GM21447 (cell line): ENCODE measurements around the gene MEGF8.

Experiments
- ATAC-seq: cut with Tn5 transposase; IDR thresholded peaks from one replicate; pipeline ENCODE4 v1.9.1; 2021; ENCODE audit not compliant: unreplicated experiment

The MEGF8 gene

DNA sequence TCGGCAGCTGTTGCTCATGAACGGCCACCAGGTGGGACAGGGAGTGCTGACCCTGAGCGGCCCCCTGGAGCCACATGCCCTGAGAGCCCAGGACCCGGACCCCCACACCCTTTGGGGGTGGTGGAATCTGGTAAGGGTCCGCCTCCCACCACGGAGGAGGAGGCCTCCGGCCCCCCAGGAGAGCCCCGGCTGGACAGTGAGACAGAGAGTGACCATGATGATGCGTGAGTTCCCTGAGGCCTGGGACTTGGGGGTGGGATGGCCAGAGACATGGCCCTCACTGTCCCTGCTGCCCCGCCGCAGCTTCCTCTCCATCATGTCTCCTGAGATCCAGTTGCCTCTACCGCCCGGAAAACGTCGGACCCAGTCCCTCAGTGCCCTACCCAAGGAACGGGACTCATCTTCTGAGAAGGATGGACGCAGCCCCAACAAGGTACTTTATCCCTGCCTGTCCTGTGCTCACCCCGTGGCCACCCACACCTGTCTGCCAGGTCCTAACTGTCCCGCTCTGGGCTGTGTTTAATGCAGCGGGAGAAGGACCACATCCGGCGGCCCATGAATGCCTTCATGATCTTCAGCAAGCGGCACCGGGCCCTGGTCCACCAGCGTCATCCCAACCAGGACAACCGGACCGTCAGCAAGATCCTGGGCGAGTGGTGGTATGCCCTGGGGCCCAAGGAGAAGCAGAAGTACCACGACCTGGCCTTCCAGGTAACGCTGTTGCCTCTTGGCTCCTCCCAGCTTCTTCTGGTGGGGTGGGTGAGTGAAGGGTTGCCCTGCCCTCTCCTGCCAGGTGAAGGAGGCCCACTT lies 38.2 kb upstream of the MEGF8 start:
- ATAC-seq, result no peak

DNA sequence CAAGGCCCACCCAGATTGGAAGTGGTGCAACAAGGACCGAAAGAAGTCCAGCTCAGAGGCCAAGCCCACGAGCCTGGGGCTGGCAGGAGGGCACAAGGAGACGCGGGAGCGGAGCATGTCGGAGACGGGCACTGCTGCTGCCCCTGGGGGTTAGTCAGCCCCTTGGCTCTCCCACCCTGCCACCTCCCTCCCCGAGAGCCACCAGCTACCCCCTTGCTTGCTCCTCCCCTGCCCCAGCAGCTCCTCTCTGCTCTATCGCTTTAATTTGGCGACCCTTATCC lies 37.7 kb upstream of the MEGF8 start:
- no peak for ATAC-seq

DNA sequence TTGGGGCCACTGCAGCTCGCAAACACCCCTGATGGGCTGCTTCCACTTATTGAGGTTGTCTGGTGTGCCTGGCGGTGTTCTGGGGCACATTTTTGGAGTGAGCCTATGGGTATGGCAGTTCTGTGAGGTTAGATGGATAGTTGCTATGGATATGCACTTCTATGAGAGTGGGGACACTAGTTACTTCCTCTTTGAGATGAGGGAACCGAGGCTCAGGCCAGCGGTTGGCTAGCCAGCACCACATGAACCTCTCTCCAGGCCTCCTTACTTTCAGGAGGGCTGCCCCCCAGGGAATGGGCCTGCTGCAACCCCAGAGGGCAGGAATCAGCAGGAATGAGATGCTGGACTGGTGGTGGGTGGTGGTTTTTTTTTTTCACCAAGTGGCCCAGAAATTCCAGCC lies 37.0 kb upstream of the MEGF8 start:
- ATAC-seq, result no peak

DNA sequence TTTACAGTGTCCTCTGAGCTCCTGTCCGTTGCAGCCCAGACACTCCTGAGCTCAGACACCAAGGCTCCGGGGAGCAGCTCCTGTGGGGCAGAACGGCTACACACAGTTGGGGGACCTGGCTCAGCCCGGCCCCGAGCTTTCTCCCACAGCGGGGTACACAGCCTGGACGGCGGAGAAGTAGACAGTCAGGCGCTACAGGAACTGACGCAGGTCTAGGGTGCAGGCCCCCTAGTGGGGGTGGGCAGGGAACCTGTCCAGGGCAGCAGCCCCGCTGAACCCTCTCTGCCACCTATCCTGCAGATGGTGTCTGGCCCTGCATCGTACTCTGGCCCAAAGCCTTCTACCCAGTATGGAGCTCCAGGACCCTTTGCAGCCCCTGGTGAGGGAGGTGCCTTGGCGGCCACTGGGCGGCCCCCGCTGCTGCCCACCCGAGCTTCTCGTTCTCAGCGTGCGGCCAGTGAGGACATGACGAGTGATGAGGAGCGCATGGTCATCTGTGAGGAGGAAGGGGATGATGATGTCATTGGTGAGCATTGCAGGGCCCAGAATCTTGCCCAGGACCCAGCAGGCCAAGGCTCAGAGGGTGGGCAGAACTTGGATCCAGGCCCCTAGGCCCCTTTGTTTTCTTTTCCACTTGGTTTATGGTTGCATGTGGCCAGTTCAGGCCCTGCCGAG lies 36.4 kb upstream of the MEGF8 start:
- ATAC-seq, result no peak

DNA sequence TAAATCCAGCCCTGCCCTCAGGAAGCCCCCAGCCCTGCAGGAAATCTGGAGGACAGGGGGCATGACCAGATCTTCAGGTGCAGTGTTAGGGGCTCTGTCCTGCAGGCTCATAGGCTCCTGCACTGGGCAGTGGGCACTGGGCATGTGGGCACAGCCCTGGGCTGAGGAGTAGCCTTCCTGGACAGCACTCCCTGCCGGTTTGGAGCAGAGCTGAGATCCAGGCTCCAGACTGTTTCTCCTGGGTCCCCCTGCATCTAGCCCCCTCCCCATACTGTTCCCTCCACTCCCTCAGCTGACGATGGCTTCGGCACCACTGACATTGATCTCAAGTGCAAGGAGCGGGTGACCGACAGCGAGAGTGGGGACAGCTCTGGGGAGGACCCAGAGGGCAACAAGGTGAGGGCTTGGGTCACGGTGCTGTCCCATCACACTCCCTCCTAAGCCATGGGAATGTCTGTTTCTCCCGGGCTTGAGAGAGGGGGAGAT lies 35.8 kb upstream of the MEGF8 start:
- ATAC-seq, result no peak

DNA sequence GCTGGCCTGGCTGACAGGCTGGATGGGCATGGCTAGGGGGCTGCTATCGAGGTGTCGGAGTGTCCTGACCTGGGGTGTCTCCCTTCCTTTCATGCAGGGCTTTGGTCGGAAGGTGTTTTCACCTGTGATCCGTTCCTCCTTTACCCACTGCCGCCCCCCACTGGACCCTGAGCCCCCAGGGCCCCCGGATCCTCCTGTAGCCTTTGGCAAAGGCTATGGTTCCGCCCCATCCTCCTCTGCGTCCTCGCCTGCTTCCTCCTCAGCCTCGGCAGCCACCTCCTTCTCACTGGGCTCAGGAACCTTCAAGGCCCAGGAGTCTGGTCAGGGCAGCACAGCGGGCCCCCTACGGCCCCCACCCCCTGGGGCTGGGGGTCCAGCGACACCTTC lies 35.3 kb upstream of the MEGF8 start:
- ATAC-seq, result no peak

DNA sequence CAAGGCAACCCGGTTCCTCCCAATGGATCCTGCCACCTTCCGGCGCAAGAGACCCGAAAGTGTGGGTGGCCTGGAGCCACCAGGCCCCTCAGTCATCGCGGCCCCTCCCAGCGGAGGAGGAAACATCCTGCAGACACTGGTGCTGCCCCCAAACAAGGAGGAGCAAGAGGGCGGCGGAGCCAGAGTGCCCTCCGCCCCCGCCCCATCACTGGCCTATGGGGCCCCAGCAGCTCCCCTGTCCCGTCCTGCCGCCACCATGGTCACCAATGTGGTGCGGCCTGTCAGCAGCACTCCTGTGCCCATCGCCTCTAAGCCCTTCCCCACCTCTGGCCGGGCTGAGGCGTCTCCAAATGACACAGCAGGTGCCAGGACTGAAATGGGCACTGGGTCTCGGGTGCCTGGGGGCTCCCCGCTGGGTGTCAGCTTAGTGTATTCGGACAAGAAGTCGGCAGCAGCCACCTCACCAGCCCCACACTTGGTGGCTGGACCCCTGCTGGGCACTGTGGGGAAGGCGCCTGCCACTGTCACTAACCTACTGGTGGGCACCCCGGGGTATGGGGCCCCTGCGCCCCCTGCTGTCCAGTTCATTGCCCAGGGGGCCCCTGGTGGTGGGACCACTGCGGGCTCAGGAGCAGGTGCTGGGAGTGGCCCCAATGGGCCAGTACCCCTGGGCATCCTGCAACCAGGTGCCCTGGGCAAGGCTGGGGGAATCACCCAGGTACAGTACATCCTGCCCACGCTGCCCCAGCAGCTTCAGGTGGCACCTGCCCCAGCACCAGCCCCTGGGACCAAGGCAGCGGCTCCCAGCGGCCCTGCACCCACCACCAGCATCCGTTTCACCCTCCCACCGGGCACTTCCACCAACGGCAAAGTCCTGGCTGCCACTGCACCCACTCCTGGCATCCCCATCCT lies 34.7 kb upstream of the MEGF8 start:
- no peak for ATAC-seq

DNA sequence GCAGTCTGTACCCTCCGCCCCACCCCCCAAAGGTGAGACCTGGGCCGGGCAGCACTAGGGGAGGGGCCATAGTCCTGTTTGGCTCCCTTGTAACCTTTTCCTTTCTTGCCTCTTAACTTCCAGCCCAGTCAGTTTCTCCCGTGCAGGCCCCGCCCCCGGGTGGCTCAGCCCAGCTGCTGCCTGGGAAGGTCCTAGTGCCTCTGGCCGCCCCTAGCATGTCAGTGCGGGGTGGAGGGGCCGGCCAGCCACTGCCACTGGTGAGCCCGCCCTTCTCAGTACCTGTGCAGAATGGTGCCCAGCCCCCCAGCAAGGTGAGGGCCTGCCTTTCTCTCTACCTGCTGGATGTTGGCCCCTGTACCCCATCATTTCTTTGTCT lies 34.0 kb upstream of the MEGF8 start:
- no peak for ATAC-seq

DNA sequence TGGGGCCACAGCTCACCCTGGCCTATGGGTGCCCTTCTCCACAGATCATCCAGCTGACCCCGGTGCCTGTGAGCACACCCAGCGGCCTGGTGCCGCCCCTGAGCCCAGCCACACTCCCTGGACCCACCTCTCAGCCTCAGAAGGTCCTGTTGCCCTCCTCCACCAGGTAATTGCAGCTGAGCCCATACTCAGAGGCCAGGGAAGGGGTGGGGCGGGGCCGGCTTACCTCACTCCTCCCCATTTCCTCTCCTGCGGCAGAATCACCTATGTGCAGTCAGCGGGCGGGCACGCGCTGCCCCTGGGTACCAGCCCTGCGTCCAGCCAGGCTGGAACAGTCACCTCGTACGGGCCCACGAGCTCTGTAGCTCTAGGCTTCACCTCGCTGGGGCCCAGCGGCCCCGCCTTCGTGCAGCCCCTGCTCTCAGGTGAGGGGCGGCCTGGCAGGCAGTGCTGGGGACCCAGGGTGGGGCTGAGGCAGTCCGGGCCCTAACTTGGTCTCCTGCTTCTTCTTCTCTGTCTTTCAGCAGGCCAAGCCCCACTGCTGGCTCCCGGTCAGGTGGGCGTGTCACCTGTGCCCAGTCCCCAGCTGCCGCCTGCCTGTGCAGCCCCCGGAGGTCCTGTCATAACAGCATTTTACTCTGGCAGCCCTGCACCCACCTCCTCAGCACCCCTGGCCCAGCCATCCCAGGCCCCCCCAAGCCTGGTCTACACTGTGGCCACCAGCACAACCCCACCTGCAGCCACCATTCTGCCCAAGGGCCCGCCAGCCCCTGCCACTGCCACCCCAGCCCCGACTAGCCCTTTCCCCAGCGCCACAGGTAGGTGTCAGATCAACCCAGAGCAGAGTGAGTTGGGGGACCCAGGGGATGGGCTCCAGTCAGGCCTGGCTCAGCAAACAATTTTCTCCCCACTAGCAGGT lies 33.1 kb upstream of the MEGF8 start:
- ATAC-seq, result no peak

DNA sequence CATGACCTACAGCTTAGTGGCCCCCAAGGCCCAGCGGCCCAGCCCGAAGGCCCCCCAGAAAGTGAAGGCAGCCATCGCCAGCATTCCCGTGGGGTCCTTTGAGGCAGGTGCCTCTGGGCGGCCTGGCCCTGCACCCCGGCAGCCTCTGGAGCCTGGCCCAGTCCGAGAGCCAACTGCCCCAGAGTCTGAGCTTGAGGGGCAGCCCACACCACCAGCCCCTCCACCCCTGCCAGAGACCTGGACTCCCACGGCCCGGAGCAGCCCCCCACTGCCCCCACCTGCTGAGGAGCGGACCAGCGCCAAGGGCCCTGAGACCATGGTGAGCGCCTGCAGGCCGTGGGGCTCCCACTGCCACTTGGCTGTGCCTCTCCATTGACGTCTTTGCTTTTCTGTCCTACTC lies 32.5 kb upstream of the MEGF8 start:
- no peak for ATAC-seq

DNA sequence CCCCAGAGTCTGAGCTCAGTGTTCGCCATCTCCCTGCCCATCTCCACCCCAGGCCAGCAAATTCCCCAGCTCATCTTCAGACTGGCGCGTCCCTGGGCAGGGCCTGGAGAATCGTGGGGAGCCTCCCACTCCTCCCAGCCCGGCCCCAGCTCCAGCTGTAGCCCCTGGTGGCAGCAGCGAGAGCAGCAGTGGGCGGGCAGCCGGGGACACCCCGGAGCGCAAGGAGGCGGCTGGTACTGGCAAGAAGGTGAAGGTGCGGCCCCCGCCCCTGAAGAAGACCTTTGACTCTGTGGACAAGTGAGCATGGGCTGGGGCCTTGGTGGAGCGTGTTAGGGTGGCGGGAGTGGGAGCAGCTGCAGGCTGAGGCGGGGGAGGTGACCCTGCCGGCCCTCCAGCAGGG lies 31.9 kb upstream of the MEGF8 start:
- ATAC-seq, result no peak

DNA sequence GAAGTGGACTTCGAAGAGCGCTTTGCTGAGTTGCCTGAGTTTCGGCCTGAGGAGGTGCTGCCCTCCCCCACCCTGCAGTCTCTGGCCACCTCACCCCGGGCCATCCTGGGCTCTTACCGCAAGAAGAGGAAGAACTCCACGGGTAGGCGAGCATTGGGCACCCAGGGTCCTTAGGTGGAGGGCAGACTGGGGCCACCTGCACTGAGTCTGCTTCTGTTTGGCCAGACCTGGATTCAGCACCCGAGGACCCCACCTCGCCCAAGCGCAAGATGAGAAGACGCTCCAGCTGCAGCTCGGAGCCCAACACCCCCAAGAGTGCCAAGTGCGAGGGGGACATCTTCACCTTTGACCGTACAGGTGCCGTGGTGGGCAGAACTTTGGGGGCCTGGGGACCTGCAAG lies 31.5 kb upstream of the MEGF8 start:
- no peak for ATAC-seq

DNA sequence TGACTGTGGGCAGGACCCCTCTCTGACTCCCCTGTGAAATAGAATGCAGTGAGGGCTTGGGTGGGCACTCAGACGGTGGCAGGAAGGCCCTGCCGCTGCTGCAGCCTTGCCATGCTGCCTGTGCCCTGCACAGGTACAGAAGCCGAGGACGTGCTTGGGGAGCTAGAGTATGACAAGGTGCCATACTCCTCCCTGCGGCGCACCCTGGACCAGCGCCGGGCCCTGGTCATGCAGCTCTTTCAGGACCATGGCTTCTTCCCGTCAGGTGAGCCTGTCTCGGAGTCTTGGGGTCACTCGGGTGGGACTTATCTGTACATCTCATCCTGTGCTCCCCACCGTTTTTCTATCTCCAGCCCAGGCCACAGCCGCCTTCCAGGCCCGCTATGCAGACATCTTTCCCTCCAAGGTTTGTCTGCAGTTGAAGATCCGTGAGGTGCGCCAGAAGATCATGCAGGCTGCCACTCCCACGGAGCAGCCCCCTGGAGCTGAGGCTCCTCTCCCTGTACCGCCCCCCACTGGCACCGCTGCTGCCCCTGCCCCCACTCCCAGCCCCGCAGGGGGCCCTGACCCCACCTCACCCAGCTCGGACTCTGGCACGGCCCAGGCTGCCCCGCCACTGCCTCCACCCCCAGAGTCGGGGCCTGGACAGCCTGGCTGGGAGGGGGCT lies 30.8 kb upstream of the MEGF8 start:
- no peak for ATAC-seq

DNA sequence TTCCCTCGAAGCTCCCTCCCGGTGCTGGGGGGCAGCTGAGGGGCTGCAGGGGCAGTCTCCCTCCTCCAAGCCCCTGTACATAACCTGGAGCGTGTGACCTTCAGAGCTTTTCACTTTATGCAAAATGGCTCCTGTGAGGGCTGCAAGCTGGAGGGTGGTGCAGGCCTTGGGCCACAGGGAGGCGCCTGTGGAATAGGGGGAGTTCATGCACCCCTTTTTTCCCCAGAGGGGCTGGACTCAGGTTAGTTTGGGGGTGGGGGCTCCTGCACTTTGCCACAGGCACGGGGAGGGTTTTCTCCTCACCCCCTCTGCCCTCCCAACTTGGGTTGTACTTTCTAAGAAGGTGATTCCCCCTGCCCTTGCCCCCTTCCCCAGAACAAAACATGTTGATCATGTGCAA lies 30.1 kb upstream of the MEGF8 start:
- no peak for ATAC-seq

DNA sequence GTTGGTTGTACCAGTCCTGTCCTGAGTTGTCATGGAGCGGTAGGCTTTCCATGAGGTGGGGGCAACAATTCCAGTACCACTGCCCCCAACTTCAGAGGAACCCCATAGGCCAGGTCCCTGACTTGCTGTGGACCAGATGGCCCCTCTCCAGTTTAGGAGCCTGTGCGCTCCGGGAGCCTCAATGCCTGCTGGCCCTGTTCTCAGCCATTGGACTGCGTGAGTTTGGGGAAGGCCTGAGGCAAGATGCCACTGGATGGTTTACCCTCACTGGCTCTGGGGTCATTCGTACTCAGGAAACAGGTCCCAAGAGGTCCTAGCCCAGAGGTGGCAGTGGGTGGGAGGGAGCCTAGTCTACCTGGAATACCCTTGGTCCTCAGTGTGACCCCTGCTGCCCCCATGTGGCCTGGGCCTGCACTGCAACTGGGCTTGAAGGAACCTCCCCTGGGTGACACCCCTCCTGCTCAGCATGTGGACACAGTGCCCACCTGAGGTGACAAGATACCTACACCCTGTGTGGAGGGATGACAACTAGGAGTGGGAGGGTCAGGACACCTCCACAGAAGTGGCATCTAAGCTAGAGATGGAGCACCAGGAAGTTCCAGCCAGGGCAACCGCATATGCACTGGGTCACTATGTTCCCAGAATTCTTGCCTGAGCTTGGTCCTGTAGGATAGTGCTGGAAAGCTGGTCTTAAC lies 29.5 kb upstream of the MEGF8 start:
- ATAC-seq, result peak; percentile 45

DNA sequence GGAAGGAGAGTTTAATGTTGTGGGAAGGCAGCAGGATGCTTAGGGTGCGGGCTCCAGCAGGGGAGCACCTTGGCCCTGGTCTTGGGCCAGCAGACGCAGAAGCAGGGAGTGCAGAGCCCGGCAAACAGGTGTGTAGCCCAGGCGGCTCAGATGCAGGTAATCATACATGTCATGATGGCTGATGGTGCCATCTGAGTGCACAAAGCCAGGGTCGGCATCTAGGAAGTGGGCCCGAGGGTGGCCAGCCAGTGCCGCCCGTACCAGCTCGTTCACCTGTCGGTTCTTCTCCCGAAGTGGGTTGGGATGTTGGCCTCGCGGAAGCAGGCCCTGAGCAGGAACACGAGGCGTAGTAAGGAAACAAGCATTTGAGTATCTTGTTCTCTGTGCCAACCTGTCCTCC lies 28.4 kb upstream of the MEGF8 start:
- ATAC-seq, result no peak

DNA sequence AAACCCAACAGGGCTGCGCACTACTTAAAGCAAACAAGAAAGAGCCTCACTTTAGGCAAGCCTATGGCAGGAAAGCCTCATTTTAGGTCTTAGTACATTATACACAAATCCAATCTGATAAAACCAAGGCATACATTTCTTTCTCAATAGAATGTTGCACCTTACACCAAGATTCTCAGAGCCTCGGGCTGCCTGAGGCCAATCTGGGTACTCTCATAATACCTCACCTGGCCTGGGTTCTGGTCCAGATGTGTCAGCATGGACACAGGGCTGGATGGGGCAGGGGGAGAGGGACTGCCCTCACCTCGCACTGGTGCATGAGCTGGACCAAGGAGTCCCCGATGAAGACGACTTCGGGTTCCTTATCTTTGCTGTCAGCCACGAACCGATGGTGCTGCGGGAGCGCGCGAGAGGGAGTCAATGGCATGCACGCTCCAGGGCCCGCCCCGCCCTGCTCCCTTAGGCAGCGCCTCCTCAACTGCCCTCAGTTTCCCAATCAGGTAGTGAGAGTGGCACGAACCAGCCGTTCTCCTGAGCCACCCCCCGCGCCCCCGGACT lies 23.7 kb upstream of the MEGF8 start, which contains the start of gene PRR19:
TSS of gene PRR19 (plus strand) at position 487 of the 558 bp plus-strand sequence. CDS start 7,453 bp downstream, outside the sequence.
- no peak for ATAC-seq

DNA sequence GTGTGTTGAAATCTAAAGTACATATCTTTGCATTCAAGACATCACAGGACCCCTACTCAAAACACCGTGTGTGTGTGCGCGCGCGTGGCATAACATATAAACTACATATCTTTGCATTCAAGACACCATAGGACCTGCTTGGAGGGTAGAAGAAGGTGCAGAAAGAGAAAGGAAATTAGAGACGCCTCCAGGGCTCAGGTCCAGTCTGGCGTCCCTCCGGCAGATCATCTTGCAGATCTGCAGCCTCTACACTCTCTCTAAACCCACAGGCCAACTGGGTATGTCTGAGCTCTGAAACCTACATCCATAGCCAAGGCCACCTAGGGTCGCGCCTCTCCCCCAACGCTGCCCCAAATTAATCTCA lies 22.4 kb upstream of the MEGF8 start:
- no peak for ATAC-seq

DNA sequence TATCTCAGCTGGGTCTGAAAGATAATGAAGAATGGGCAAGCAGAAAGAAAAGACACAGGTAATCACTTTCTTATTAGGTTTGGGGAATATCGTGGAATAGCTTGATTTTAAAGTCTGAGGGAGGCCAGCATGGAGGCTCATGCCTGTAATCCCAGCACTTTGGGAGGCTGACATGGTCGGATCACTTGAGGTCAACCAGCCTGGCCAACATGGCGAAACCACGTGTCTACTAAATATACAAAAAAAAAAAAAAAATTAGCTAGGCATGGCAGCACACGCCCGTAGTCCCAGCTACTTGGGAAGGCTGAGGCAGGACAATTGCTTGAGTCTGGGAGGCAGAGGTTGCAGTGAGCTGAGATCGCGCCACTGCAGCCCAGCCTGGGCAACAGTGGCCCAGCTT lies 21.6 kb upstream of the MEGF8 start:
- no peak for ATAC-seq
